ENCODE measurements around the gene CLTA. TPM values are rescaled to one million over a fixed set of nuclear protein-coding genes. Genes with fewer than 3 reads are reported as not detected.

The CLTA gene
- total and polyA plus RNA-seq, 2 donors = 131 to 199 TPM

GRCh38 chr9:36258208-36258995 is 67.7 kb downstream of the CLTA start, which contains the start of gene GNE:
TSS of gene GNE (minus strand) at chr9:36258448. CDS start at chr9:36249355, 9,093 bp downstream.
- DNase-seq (ENCODE audit: low read depth in 6 of 9, low spot score in 9 of 9) = peak; percentile 79 to 95 (median 88)
- WGBS = 3% methylated on average over 73 of the region's 73 CpGs
- H3K4me3 ChIP-seq (ENCODE audit: low read length in 2 of 2) = peak within 1 kb of the TSS; percentile 74 to 81

GRCh38 chr9:36258996-36259533 is 68.3 kb downstream of the CLTA start:
- Histone ChIP-seq H3K36me3 (ENCODE audit: control insufficient read depth in 2 of 2, insufficient read depth in 2 of 2, low read length in 1 of 2) (no peaks in the 10 kb centered on the region), H3K27me3 (ENCODE audit: control insufficient read depth in 2 of 2, insufficient read depth in 1 of 2, low read length in 1 of 2) (no peaks in the 10 kb centered on the region), H3K9me3 (ENCODE audit: control insufficient read depth in 2 of 2, insufficient read depth in 1 of 2, low read length in 1 of 2) (no peaks in the 10 kb centered on the region), H3K4me3 (ENCODE audit: low read length in 2 of 2) (peak overlapping the region; percentile 74 to 81), H3K4me1 (ENCODE audit: control insufficient read depth in 2 of 2, insufficient read depth in 2 of 2, low read length in 2 of 2) (peaks cover 3 to 8% of the 10 kb centered on the region in 2 donors), H3K27ac (ENCODE audit: low read depth in 1 of 2, low read length in 1 of 2) (no peak overlapping the region)
- peak in 1 of 9 donors; percentile 5 for DNase-seq (ENCODE audit: low read depth in 6 of 9, low spot score in 9 of 9)
- WGBS = 71% methylated on average over 7 of the region's 7 CpGs

More at GRCh38 chr9:36258208-36258995, 67.7 kb downstream of the CLTA start, which contains the start of gene GNE:
- Histone ChIP-seq H3K36me3 (ENCODE audit: control insufficient read depth in 2 of 2, insufficient read depth in 2 of 2, low read length in 1 of 2) (no peaks in the 10 kb centered on the region), H3K27ac (ENCODE audit: low read depth in 1 of 2, low read length in 1 of 2) (peak within 1 kb of the TSS; percentile 79 to 89), H3K27me3 (ENCODE audit: control insufficient read depth in 2 of 2, insufficient read depth in 1 of 2, low read length in 1 of 2) (no peaks in the 10 kb centered on the region), H3K9me3 (ENCODE audit: control insufficient read depth in 2 of 2, insufficient read depth in 1 of 2, low read length in 1 of 2) (no peaks in the 10 kb centered on the region), H3K4me1 (ENCODE audit: control insufficient read depth in 2 of 2, insufficient read depth in 2 of 2, low read length in 2 of 2) (peaks cover 3 to 8% of the 10 kb centered on the region in 2 donors)

Other genes with a start within 250 kb of the CLTA start
- not detected for gene OR2S2, start 232.8 kb upstream of the CLTA start, total RNA-seq
- 0.02 TPM for gene OR2S2, start 232.8 kb upstream of the CLTA start, polyA plus RNA-seq
- 3.3 TPM for gene RECK, start 154.0 kb upstream of the CLTA start, total RNA-seq
- gene RECK, start 154.0 kb upstream of the CLTA start, polyA plus RNA-seq = 6.6 TPM
- 19.8 TPM for gene GLIPR2, start 54.2 kb upstream of the CLTA start, total RNA-seq
- gene GLIPR2, start 54.2 kb upstream of the CLTA start, polyA plus RNA-seq = 27.0 TPM
- gene CCIN, start 21.5 kb upstream of the CLTA start, total RNA-seq = 0.05 TPM
- gene CCIN, start 21.5 kb upstream of the CLTA start, polyA plus RNA-seq = 0.05 TPM
- 6.0 TPM for gene GNE, start 67.5 kb downstream of the CLTA start, total RNA-seq
- gene GNE, start 67.5 kb downstream of the CLTA start, polyA plus RNA-seq = 5.3 TPM
- 9.5 TPM for gene RNF38, start 209.3 kb downstream of the CLTA start, total RNA-seq
- gene RNF38, start 209.3 kb downstream of the CLTA start, polyA plus RNA-seq = 19.0 TPM

All from thymus (tissue), 11 donors.